Suprapubic skin (tissue), 4 donors: ENCODE measurements around the gene ERGIC1.

Source experiments
- CTCF ChIP-seq, 2 donors: fragments of 200-600 bp in 1 of 2; fragments of 450-650 bp in 1 of 2; sonication (generic) in 1 of 2; IDR thresholded peaks; one replicate each; pipeline ENCODE4 v1.5.1; 2016 to 2019; ENCODE audit warnings: antibody characterized with exemption in 2 of 2, mild to moderate bottlenecking in 1 of 2, moderate library complexity in 1 of 2
- EP300 ChIP-seq: sonication (generic); formaldehyde crosslinking; IDR thresholded peaks from one replicate; pipeline ENCODE4 v1.6.1; 2017; ENCODE audit warnings: antibody characterized with exemption
- POLR2A ChIP-seq, 2 donors: fragments of 450-650 bp; IDR thresholded peaks; one replicate each; pipeline ENCODE4 v1.6.1; 2017; ENCODE audit warnings: antibody characterized with exemption in 2 of 2, mild to moderate bottlenecking in 2 of 2, moderate library complexity in 2 of 2
- POLR2AphosphoS5 ChIP-seq, 3 donors: sonication (generic); formaldehyde crosslinking; IDR thresholded peaks; one replicate each; pipeline ENCODE4 v1.6.1; 2017; ENCODE audit warnings: antibody characterized with exemption in 3 of 3

- no peak for TF ChIP-seq CTCF (IDR thresholded peaks at IDR 0.05)
- TF ChIP-seq POLR2A (IDR thresholded peaks at IDR 0.05), result no peak
- TF ChIP-seq EP300, result no peak
- TF ChIP-seq POLR2AphosphoS5 (IDR thresholded peaks at IDR 0.05), result no peak
Observed at GRCh38 chr5:172827841-172828240, 6.2 kb upstream of the ERGIC1 start.
